ENCODE data around the gene PCNA. TPM values are rescaled to one million over a fixed set of nuclear protein-coding genes. Genes with fewer than 3 reads are reported as not detected.

PCNA gene
- total RNA-seq, 1 experiment from 2014 or later, result 274 TPM

DNA sequence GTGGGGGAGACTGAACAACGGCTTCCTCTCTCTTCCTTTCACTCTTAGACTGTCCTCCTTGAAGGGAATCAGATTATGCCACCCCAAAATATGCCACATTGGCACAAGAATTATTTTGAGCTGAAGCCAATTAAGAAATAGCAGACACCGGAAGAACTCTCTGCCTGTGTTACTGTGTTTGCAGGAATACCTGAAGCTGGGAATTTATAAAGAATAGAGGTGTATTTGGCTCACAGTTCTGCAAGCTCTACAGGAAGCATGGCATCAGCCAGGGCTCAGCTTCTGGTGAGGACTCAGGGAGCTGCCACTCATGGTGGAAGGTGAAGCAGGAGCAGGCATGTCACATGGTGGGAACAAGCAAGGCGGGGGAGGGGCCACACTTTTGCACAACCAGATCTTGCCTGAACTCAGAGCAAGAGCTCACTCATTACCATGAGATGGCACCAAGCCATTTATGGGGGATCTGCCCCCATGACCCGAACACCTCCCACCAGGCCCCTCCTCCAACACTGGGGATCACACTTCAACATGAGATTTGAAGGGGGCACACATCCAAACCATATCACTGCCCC, 46.0 kb downstream of the PCNA start:
- Histone ChIP-seq H3K4me1 (ENCODE audit: insufficient read depth, low read length) (no peaks in the 10 kb centered on the region), H4K91ac (ENCODE audit: insufficient read length, low read depth, low read length) (no peak overlapping the region), H3K23ac (ENCODE audit: insufficient read length, low read depth, low read length) (no peak overlapping the region), H4K8ac (replicated peaks; ENCODE audit: insufficient read length, low read depth, low read length) (no peak overlapping the region), H3K4me2 (ENCODE audit: insufficient read depth, insufficient read length, low read length) (no peak overlapping the region), H3K27ac (ENCODE audit: insufficient read length, low read depth, low read length) (no peak overlapping the region), H3K79me1 (ENCODE audit: insufficient read depth, low read depth, low read length, poor library complexity, severe bottlenecking) (no peaks in the 10 kb centered on the region), H2AFZ (ENCODE audit: low read length) (no peak overlapping the region), H2BK15ac (ENCODE audit: low read depth, low read length) (no peak overlapping the region), H3K79me2 (ENCODE audit: insufficient read depth, low read length) (no peaks in the 10 kb centered on the region), H3K27me3 (ENCODE audit: insufficient read depth, low read length) (no peaks in the 10 kb centered on the region), H4K5ac (ENCODE audit: insufficient read length, low read depth, low read length) (no peak overlapping the region), H3K14ac (ENCODE audit: insufficient read depth, low read length) (no peak overlapping the region), H3K9ac (ENCODE audit: extremely low read depth, insufficient read length, low read length) (no peak overlapping the region), H3K18ac (ENCODE audit: insufficient read length, low read depth, low read length) (no peak overlapping the region), H3K9me3 (ENCODE audit: control insufficient read depth, low read depth, low read length) (no peaks in the 10 kb centered on the region), H2BK120ac (ENCODE audit: low read depth, low read length, poor library complexity, severe bottlenecking) (no peak overlapping the region), H3K23me2 (ENCODE audit: insufficient read length, low read depth, low read length, poor library complexity, severe bottlenecking) (no peaks in the 10 kb centered on the region), H3T11ph (ENCODE audit: low read length) (no peak overlapping the region), H2BK12ac (ENCODE audit: insufficient read length, low read depth, low read length) (no peak overlapping the region), H2BK20ac (ENCODE audit: low read depth, low read length, poor library complexity, severe bottlenecking) (no peak overlapping the region), H3K4ac (ENCODE audit: low read depth, low read length) (no peak overlapping the region), H4K20me1 (ENCODE audit: control insufficient read depth, insufficient read depth, insufficient read length) (no peaks in the 10 kb centered on the region), H2AK5ac (ENCODE audit: insufficient read length, low read length) (no peak overlapping the region), H3K56ac (ENCODE audit: insufficient read length, low read depth, low read length) (no peak overlapping the region), H2BK5ac (ENCODE audit: insufficient read length, low read length) (no peak overlapping the region)
- no peaks in the 10 kb centered on the region for H3K9me3 Mint-ChIP-seq
- no peak for TF ChIP-seq CTCF (conservative IDR thresholded peaks at IDR 0.05)
- peak; percentile 40 for DNase-seq
- H3K27ac Mint-ChIP-seq, result peak overlapping the region in 1 of 3 experiments; percentile 88; a peak in 1 of 7 replicates
- no peaks in the 10 kb centered on the region for H3K36me3 Mint-ChIP-seq (ENCODE audit: insufficient read depth in 1 of 3, low read depth in 3 of 3)
- WGBS (ENCODE audit: extremely low coverage, insufficient read length, low lambda C conversion rate), result no CpG with 5 or more reads among the region's 4 CpGs
- peaks cover 2% of the 10 kb centered on the region; the same call in 1 of the 2 replicates for H3K27me3 Mint-ChIP-seq (ENCODE audit: low read depth)
- no peak overlapping the region for H3K4me3 Mint-ChIP-seq
- H3K4me1 Mint-ChIP-seq, result peaks cover 11 to 12% of the 10 kb centered on the region in 2 experiments

All from H9 (cell line).